HG03460 (cell line): ENCODE data around the gene SPRY1.

Experiments
- ATAC-seq: cut with Tn5 transposase; IDR thresholded peaks from one replicate; pipeline ENCODE4 v1.9.1; 2021; ENCODE audit not compliant: unreplicated experiment

SPRY1 gene

DNA sequence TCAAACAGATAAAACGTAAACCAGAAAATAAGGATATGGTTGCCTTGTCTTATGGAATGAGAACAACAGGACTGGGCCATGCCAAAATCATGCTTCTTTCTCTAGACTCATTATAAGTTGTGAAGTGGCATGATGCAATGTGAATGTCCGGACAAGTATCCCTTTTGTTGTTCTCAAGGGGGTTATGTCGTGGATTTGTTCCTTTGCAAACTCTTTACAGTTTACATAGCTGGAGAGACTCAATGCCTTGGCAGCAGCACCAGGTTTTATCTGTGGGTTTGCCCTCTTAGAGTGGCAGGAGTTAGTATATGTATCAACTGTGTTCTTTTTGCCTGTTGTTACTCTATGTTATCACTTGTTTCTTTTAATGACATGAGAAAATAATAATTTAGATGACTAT lies 41.4 kb downstream of the SPRY1 start:
- ATAC-seq = no peak

DNA sequence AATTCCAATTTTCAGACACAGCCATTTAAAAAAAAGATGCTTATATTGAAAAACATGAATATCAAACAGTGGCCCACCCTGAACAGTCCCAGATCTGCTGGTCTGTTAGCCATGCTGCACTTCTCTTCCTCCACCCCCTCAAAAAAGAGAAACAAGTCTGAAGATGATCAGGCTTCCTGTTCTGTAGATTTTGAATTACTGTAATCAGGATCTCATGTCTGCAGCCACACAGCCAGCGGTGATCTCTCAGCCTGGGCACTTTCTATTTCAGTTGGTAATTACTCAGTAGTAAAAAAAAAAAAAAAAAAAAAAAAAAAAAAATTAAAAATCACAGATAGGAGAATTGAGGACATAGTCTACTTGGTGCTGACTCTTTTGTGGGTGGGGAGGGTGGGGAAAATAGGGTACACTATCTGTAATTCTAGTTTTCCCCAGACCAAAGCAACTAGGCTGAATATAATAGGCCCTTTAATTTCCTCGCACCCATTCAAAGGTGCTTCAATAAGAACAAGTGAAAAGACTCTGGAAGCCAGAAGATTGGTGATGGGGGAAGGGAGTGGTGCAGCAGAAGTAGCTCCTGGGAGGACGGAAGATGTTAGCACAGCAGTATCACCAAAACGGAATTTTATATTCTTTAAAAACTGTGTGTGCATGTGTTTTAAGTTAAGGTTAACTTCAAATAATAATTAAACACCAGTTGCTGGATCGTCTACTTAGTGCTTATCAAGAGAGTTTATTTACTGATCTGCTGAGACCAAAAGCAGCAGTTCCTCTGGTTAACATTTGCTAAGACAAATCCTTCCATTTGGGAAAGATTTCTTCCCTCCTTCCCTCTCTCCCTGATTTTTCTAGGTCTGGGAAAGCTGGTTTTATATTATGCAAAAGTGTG lies 47.0 kb downstream of the SPRY1 start:
- peak; percentile 63 for ATAC-seq

DNA sequence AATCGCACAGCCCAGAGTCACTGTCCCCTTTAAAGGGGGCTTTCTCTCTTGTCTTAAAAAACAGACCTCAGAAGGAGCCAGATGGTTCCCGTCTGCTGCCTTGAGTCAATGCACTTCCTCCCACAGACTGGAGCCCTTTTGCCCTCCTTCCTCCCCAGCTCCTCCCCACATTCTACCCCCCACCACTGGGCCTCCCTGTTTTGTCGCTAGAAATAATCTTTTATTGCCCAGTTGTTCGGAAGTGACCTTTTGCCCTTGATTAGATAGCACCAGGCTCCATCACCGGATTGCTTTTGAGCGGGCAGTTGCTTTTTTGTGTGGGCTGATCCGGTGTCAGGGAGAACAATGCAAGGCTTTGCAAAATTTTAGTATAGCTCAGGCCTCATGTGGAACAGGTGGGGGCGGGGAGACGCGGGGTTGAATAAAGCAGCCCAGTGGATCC lies 47.7 kb downstream of the SPRY1 start:
- peak; percentile 87 for ATAC-seq

DNA sequence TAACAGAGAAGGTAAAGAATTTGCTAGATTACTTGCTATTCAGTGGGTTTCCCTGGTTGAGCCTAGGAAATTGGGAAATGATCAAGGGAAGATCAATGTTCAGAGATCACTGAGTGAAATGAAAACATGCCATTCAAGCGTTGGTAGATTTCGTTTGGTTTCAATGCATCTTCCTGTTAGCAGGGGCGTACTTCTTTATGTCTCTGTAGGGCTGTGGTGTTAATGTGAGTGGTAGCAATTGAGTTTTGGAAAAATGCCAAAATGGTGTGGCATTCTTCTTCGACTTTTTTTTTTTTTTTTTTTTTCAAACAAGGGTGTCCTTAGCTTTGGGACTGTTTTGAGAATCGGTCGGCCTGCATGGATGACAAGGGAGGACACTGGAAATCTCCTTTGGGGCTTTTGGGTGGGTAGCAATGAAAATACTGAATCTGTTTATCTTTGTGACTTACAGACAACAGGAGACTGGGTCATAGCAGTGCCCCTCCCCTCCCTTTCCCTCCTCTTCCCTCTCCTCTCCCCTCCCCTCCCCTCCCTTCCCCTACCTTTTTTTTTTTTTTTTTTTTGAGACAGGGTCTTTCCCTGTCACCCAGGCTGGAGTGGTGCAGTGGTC lies 50.4 kb downstream of the SPRY1 start:
- no peak for ATAC-seq

DNA sequence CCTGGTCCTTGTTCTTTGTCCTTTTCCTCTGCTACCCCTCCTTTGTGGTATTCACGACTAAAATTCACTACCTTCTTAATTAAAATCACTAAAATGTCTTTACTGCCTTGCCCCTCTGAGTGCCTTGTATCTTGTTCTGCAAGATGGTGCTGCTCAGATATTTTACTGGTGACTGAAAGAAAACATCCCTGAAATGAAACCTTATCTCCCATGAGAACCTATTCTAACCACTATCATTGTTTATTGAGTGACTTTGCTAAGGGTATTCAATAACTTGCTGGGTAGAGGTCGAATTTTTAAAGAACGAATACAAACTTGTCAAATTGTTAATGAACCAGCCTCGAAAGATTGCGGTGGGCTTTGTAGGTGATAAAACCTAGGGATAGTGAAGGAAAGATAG lies 52.8 kb downstream of the SPRY1 start:
- ATAC-seq = no peak

DNA sequence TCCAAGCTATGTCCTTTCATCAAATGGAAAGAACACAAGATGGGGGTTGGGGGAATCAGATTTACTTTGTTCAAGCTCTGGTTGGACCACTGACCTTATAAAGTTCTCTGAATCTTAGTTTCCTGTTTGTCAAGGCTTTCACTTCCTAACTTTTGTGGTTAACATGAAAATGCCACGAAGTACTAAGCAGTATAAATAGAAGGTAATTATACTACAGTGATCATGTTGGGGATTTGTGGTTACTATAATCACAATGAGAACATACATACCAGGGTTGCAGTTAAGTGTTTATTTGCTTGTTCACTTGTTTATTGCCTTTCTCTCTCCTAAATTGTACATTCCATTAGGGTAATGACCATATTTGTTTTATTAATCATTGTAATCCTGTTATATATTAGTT lies 53.2 kb downstream of the SPRY1 start:
- ATAC-seq = peak; percentile 91

DNA sequence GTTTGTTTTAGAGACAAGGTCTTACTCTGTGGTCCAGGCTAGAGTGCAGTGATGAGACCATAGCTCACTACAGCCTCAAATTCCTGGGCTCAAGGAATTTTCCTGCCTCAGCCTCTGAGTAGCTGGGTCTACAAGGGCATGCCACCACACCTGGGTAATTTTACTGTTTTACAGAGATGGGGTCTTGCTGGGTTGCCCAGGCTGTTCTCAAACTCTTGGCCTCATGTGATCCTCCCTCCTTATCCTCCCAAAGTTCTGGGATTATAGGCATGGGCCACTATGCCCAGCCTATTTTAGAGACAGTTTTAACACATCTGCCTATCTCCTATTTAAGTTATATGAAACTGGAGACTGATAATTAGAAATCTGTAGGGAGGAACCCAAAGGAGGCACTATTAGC lies 53.8 kb downstream of the SPRY1 start:
- no peak for ATAC-seq

DNA sequence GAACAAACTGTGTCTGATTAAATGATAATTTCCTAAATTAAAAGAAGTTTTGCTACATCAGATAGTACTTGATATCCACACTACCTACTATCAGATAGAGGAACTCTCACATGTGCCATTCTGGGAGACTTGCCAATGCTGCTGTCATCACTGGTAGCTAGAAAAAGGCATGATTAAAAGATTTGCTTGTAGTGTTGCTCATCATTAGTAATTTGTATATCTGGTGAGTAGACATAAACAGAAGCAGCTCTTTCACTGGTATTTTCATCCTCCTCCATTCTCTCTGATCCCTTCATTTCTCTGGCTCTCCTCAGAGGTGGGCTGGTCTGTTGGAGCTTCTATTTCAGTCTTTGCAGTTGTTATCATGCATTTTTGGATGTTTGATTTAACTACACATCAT lies 56.0 kb downstream of the SPRY1 start:
- ATAC-seq = no peak

DNA sequence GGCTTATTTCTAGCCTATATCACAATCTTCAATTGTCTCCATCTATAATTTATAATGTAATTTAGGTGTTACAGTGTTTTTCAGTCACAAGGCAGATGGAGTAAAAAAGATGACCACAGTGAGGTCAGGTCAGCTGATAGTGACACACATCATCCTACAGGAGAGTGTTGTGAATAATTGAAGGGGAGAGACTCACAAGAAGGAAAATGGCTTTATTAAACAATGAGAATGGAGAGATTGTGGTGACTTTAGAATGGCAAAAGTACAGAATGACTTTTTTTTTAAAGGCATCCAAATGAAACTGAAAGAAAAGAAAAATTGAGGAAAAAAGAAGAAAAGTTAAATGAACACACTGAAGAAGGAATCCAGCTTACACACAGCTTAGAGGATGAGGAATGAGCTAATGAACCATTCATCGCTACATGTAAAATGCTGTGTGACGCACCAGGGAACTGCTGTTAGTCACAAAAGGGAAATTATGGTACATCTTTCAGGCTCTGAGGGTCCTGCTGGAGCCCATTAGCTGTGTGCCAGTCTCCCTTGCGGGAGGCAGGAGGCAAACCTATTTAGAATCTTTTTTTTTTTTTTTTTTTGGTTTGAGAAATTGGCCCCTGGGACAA lies 56.6 kb downstream of the SPRY1 start:
- ATAC-seq = no peak
